Astrocyte (in vitro differentiated cells and primary cell): Measurements from ENCODE around the gene ZDHHC14. TPM values are rescaled to one million over a fixed set of nuclear protein-coding genes. Genes with fewer than 3 reads are reported as not detected.

Experiments used
- DNase-seq: peaks from one replicate; pipeline ENCODE4 v3.0.0-alpha.2; 2010; ENCODE audit warnings: low read depth
- FAIRE-seq: peaks from 2 replicates; lab custom pipeline; 2011; peaks lifted over from hg19 to GRCh38; lab: Jason Lieb, UNC
- H2AFZ ChIP-seq: 2 replicates; pipeline ENCODE4 v1.6.0; 2012; ENCODE audit warnings: low read depth, low read length, inconsistent platforms
- H3K27ac ChIP-seq: 2 replicates; pipeline ENCODE4 v1.5.1; 2011; ENCODE audit warnings: low read depth, low read length, inconsistent platforms
- H3K27me3 ChIP-seq: 2 replicates; pipeline ENCODE4 v1.6.0; 2011; ENCODE audit warnings: low read length, inconsistent platforms; ENCODE audit not compliant: insufficient read depth
- H3K36me3 ChIP-seq: 2 replicates; pipeline ENCODE4 v1.5.1; 2011; ENCODE audit warnings: low read length, inconsistent platforms; ENCODE audit not compliant: insufficient read depth
- H3K4me1 ChIP-seq: 2 replicates; pipeline ENCODE4 v1.5.1; 2011; ENCODE audit warnings: low read length, inconsistent platforms; ENCODE audit not compliant: insufficient read depth
- H3K4me2 ChIP-seq: 2 replicates; pipeline ENCODE4 v1.6.0; 2012; ENCODE audit warnings: low read length, inconsistent platforms
- H3K4me3 ChIP-seq: 2 replicates; pipeline ENCODE4 v1.5.1; 2011; ENCODE audit warnings: low read depth, mild to moderate bottlenecking, low read length, inconsistent platforms; ENCODE audit not compliant: insufficient read depth
- H3K79me2 ChIP-seq: 2 replicates; pipeline ENCODE4 v1.6.0; 2012; ENCODE audit warnings: mild to moderate bottlenecking, low read length, inconsistent platforms; ENCODE audit not compliant: insufficient read depth
- H3K9ac ChIP-seq: 2 replicates; pipeline ENCODE4 v1.6.0; 2012; ENCODE audit warnings: mild to moderate bottlenecking, low read length, inconsistent platforms
- H3K9me3 ChIP-seq: 2 replicates; pipeline ENCODE4 v1.5.1; 2012; ENCODE audit warnings: low read depth, mild to moderate bottlenecking, low read length, inconsistent platforms; ENCODE audit not compliant: insufficient read depth
- H4K20me1 ChIP-seq: 2 replicates; pipeline ENCODE4 v1.6.0; 2012; ENCODE audit warnings: low read length, inconsistent platforms; ENCODE audit not compliant: insufficient read depth
- H3K27ac Mint-ChIP-seq: one replicate; pipeline ENCODE4 v1.8.0; 2021; ENCODE audit warnings: mild to moderate bottlenecking, mixed read lengths; ENCODE audit not compliant: unreplicated experiment
- H3K27me3 Mint-ChIP-seq: one replicate; pipeline ENCODE4 v1.8.0; 2021; ENCODE audit warnings: low read depth, mixed read lengths; ENCODE audit not compliant: unreplicated experiment
- H3K36me3 Mint-ChIP-seq: one replicate; pipeline ENCODE4 v1.8.0; 2021; ENCODE audit warnings: low read depth, mixed read lengths; ENCODE audit not compliant: unreplicated experiment
- H3K4me1 Mint-ChIP-seq: one replicate; pipeline ENCODE4 v1.8.0; 2021; ENCODE audit warnings: low read depth, mixed read lengths; ENCODE audit not compliant: unreplicated experiment
- H3K4me3 Mint-ChIP-seq: one replicate; pipeline ENCODE4 v1.8.0; 2021; ENCODE audit warnings: mild to moderate bottlenecking, moderate library complexity, mixed read lengths; ENCODE audit not compliant: unreplicated experiment
- H3K9me3 Mint-ChIP-seq: one replicate; pipeline ENCODE4 v1.8.0; 2021; ENCODE audit warnings: mild to moderate bottlenecking, mixed read lengths; ENCODE audit not compliant: unreplicated experiment
- CTCF ChIP-seq: IDR thresholded peaks from 2 replicates; pipeline ENCODE4 v1.5.1; 2011; ENCODE audit warnings: low read depth, mild to moderate bottlenecking, inconsistent platforms, low read length, moderate library complexity; ENCODE audit not compliant: insufficient read depth
- EZH2 ChIP-seq: IDR thresholded peaks from 2 replicates; pipeline ENCODE4 v1.6.1; 2012; ENCODE audit warnings: mild to moderate bottlenecking, low read length, inconsistent platforms; ENCODE audit not compliant: insufficient read depth
- total RNA-seq: library from RNA; stranded (reverse); gene quantifications from 2 replicates; pipeline ENCODE4 v1.2.1, GENCODE V29; 2021

Gene ZDHHC14
- total RNA-seq, 1 donor from 2014 or later = 7.2 TPM

- Mint-ChIP-seq H3K36me3 (peaks cover 5% of the 10 kb centered on the region), H3K9me3 (peaks cover 3% of the 10 kb centered on the region), H3K27me3 (peaks cover 5% of the 10 kb centered on the region), H3K27ac (peak overlapping the region; percentile 87), H3K4me3 (no peak overlapping the region), H3K4me1 (peaks cover 28% of the 10 kb centered on the region)
- no peaks in the 10 kb centered on the region for H3K36me3 ChIP-seq
- DNase-seq = peak; percentile 59
- peak overlapping the region; percentile 28 for H3K9ac ChIP-seq
- FAIRE-seq = no peak
- no peaks in the 10 kb centered on the region for H3K9me3 ChIP-seq
- peak overlapping the region; percentile 45 for H3K4me2 ChIP-seq
- no peaks in the 10 kb centered on the region for H3K79me2 ChIP-seq
- no peak overlapping the region for H2AFZ ChIP-seq
- H3K27ac ChIP-seq = peak overlapping the region; percentile 28
- no peak for TF ChIP-seq EZH2
- TF ChIP-seq CTCF = no peak
- H3K4me3 ChIP-seq = no peak overlapping the region
- peaks cover 11% of the 10 kb centered on the region for H3K4me1 ChIP-seq
- H4K20me1 ChIP-seq = peaks cover 3% of the 10 kb centered on the region
- peaks cover 4% of the 10 kb centered on the region for H3K27me3 ChIP-seq
Observed at GRCh38 chr6:157460182-157460999, 79.4 kb downstream of the ZDHHC14 start.

- no peaks in the 10 kb centered on the region for H3K36me3 Mint-ChIP-seq
- H3K4me3 ChIP-seq = no peak overlapping the region
- peaks cover 11% of the 10 kb centered on the region for H3K4me1 ChIP-seq
- H3K27me3 Mint-ChIP-seq = no peaks in the 10 kb centered on the region
- DNase-seq = peak; percentile 60
- H3K9me3 ChIP-seq = no peaks in the 10 kb centered on the region
- no peak for TF ChIP-seq EZH2
- TF ChIP-seq CTCF = no peak
- peak overlapping the region; percentile 87 for H3K27ac Mint-ChIP-seq
- no peak for FAIRE-seq
- H3K4me1 Mint-ChIP-seq = peaks cover 25% of the 10 kb centered on the region
- no peaks in the 10 kb centered on the region for H3K79me2 ChIP-seq
- H3K27me3 ChIP-seq = peaks cover 4% of the 10 kb centered on the region
- peak overlapping the region; percentile 45 for H3K4me2 ChIP-seq
- H3K9me3 Mint-ChIP-seq = peaks cover 3% of the 10 kb centered on the region
- peaks cover under 1% of the 10 kb centered on the region for H4K20me1 ChIP-seq
- no peak overlapping the region for H3K9ac ChIP-seq
- no peaks in the 10 kb centered on the region for H3K36me3 ChIP-seq
- no peak overlapping the region for H2AFZ ChIP-seq
- H3K27ac ChIP-seq = peak overlapping the region; percentile 52
- H3K4me3 Mint-ChIP-seq = no peak overlapping the region
Observed at GRCh38 chr6:157461000-157461915, 80.3 kb downstream of the ZDHHC14 start.
